IMR-90 (cell line): ENCODE results near the gene CUL4A. TPM values are rescaled to one million over a fixed set of nuclear protein-coding genes. Genes with fewer than 3 reads are reported as not detected.
A peak's percentile ranks its signal among the peaks of the same experiment; 100 is the strongest.

ENCODE experiments used
- ATAC-seq: fragments of 200-7000 bp; cut with Tn5 transposase; 2 replicates; pipeline ENCODE4 v1.9.1; 2020; ENCODE audit warnings: low read depth, mild to moderate bottlenecking, moderate library complexity
- BruUV-seq: library from RNA; stranded (reverse); fragments of 400-500 nt; replicated peaks from 2 replicates; lab custom pipeline; 2021; lab: Mats Ljungman, UMichigan
- CTCF ChIA-PET: fragments of 300-600 bp; formaldehyde crosslinking; extraction: SDS; loops from one replicate; lab custom pipeline; 2021; ENCODE audit warnings: antibody characterized with exemption; lab: Yijun Ruan, JAX
- POLR2A ChIA-PET: fragments of 300-600 bp; sonication (Branson Sonifier 250); formaldehyde crosslinking; loops from one replicate; lab custom pipeline; 2022; ENCODE audit warnings: antibody characterized with exemption; ENCODE audit not compliant: unreplicated experiment; lab: Charles Lee
- DNase-seq: peaks from one replicate; pipeline ENCODE4 v3.0.0; 2013
- H2AFZ ChIP-seq: replicated peaks from 2 replicates; pipeline ENCODE3; 2013; ENCODE audit warnings: low read length, mild to moderate bottlenecking; ENCODE audit not compliant: poor library complexity
- H2AK5ac ChIP-seq: 2 replicates; pipeline ENCODE4 v1.6.1; 2013; ENCODE audit warnings: low read depth, low read length, inconsistent platforms
- H2AK9ac ChIP-seq: replicated peaks from 2 replicates; pipeline ENCODE3; 2013; ENCODE audit warnings: mild to moderate bottlenecking, low read depth, low read length, moderate library complexity; ENCODE audit not compliant: poor library complexity
- H2BK120ac ChIP-seq: 2 replicates; pipeline ENCODE4 v1.6.1; 2013; ENCODE audit warnings: low read depth, low read length, inconsistent platforms
- H2BK15ac ChIP-seq: 3 replicates; pipeline ENCODE4 v1.6.1; 2013; ENCODE audit warnings: low read depth, low read length, inconsistent platforms
- H2BK20ac ChIP-seq: 2 replicates; pipeline ENCODE4 v1.6.1; 2013; ENCODE audit warnings: low read depth, mild to moderate bottlenecking, inconsistent platforms, low read length, moderate library complexity
- H2BK5ac ChIP-seq: 2 replicates; pipeline ENCODE4 v1.6.1; 2013; ENCODE audit warnings: mild to moderate bottlenecking, low read depth, low read length, inconsistent platforms; ENCODE audit not compliant: poor library complexity, severe bottlenecking
- H3K14ac ChIP-seq: replicated peaks from 2 replicates; pipeline ENCODE4 v1.6.1; 2013; ENCODE audit warnings: low read depth, low read length, inconsistent platforms
- H3K18ac ChIP-seq: 2 replicates; pipeline ENCODE4 v1.6.1; 2013; ENCODE audit warnings: low read depth, low read length, control low read depth
- H3K23ac ChIP-seq: 2 replicates; pipeline ENCODE4 v1.6.1; 2013; ENCODE audit warnings: low read depth, low read length, inconsistent platforms
- H3K27ac ChIP-seq: 2 replicates; pipeline ENCODE4 v1.5.1; 2013; ENCODE audit warnings: mild to moderate bottlenecking, control low read depth, low read length; ENCODE audit not compliant: insufficient read depth
- H3K27me3 ChIP-seq: 2 replicates; pipeline ENCODE4 v1.6.1; 2013; ENCODE audit warnings: low read length; ENCODE audit not compliant: control insufficient read depth, insufficient read depth
- H3K36me3 ChIP-seq: 2 replicates; pipeline ENCODE4 v1.6.1; 2013; ENCODE audit warnings: low read length, mixed read lengths; ENCODE audit not compliant: control insufficient read depth, insufficient read depth
- H3K4ac ChIP-seq: 2 replicates; pipeline ENCODE4 v1.6.1; 2013; ENCODE audit warnings: low read depth, low read length, inconsistent platforms
- H3K4me1 ChIP-seq: 2 replicates; pipeline ENCODE4 v1.6.1; 2013; ENCODE audit warnings: low read length, mixed read lengths; ENCODE audit not compliant: control insufficient read depth, insufficient read depth
- H3K4me2 ChIP-seq: 2 replicates; pipeline ENCODE4 v1.6.1; 2013; ENCODE audit warnings: low read depth, mild to moderate bottlenecking, control low read depth, low read length, moderate library complexity
- H3K4me3 ChIP-seq: 2 replicates; pipeline ENCODE4 v1.5.1; 2013; ENCODE audit warnings: low read depth, mild to moderate bottlenecking, control low read depth, low read length, moderate library complexity; ENCODE audit not compliant: insufficient read depth
- H3K56ac ChIP-seq: 2 replicates; pipeline ENCODE4 v1.6.1; 2013; ENCODE audit warnings: low read length, inconsistent platforms; ENCODE audit not compliant: insufficient read depth; ENCODE audit errors: extremely low read depth
- H3K79me1 ChIP-seq, 2 experiments: 2 replicates each; pipeline ENCODE4 v1.6.1; 2013; ENCODE audit warnings: low read length in 2 of 2, inconsistent platforms in 1 of 2, low read depth in 1 of 2
- H3K9ac ChIP-seq: 2 replicates; pipeline ENCODE4 v1.6.1; 2013; ENCODE audit warnings: low read depth, low read length, control low read depth
- H3K9me1 ChIP-seq: 2 replicates; pipeline ENCODE4 v1.6.1; 2013; ENCODE audit warnings: low read length, inconsistent platforms; ENCODE audit not compliant: insufficient read depth
- H3K9me3 ChIP-seq: 2 replicates; pipeline ENCODE4 v1.6.1; 2013; ENCODE audit warnings: low read length; ENCODE audit not compliant: control insufficient read depth, insufficient read depth
- H4K20me1 ChIP-seq: 2 replicates; pipeline ENCODE4 v1.6.1; 2013; ENCODE audit warnings: low read length, inconsistent platforms; ENCODE audit not compliant: insufficient read depth
- H4K5ac ChIP-seq: 2 replicates; pipeline ENCODE4 v1.6.1; 2013; ENCODE audit warnings: mild to moderate bottlenecking, low read depth, low read length, control low read depth
- H4K8ac ChIP-seq, 2 experiments: 2 replicates each; pipeline ENCODE4 v1.6.1; 2013; ENCODE audit warnings: low read depth in 2 of 2, low read length in 2 of 2, control low read depth in 1 of 2, inconsistent platforms in 1 of 2
- H4K91ac ChIP-seq: 2 replicates; pipeline ENCODE4 v1.6.1; 2013; ENCODE audit warnings: low read depth, low read length, inconsistent platforms; ENCODE audit not compliant: insufficient read depth
- BHLHE40 ChIP-seq: fragments of 150-350 bp; IDR thresholded peaks from 2 replicates; pipeline ENCODE4 v1.6.1; 2016; ENCODE audit warnings: mild to moderate bottlenecking, low read depth, low read length
- CEBPB ChIP-seq: IDR thresholded peaks from 2 replicates; pipeline ENCODE4 v1.6.1; 2012; ENCODE audit warnings: low read depth, low read length, improper control_type of control experiment
- CHD1 ChIP-seq: IDR thresholded peaks from 2 replicates; pipeline ENCODE4 v1.6.1; 2012; ENCODE audit warnings: low read depth, low read length, improper control_type of control experiment
- CTCF ChIP-seq: conservative IDR thresholded peaks from 2 replicates; pipeline ENCODE4 v1.5.1; 2012; ENCODE audit warnings: mild to moderate bottlenecking, low read depth, low read length, improper control_type of control experiment
- ELK1 ChIP-seq: fragments of 150-350 bp; IDR thresholded peaks from 2 replicates; pipeline ENCODE4 v1.6.1; 2016; ENCODE audit warnings: low read depth, mild to moderate bottlenecking, low read length, moderate library complexity, borderline replicate concordance
- FOS ChIP-seq: fragments of 150-350 bp; IDR thresholded peaks from 2 replicates; pipeline ENCODE4 v1.6.1; 2016; ENCODE audit warnings: low read depth, low read length
- MAFK ChIP-seq: IDR thresholded peaks from 2 replicates; pipeline ENCODE4 v1.6.1; 2012; ENCODE audit warnings: low read depth, low read length, improper control_type of control experiment
- MAZ ChIP-seq: IDR thresholded peaks from 2 replicates; pipeline ENCODE4 v1.6.1; 2012; ENCODE audit warnings: low read depth, mild to moderate bottlenecking, low read length, improper control_type of control experiment, moderate library complexity, borderline replicate concordance
- MXI1 ChIP-seq: IDR thresholded peaks from 2 replicates; pipeline ENCODE4 v1.6.1; 2012; ENCODE audit warnings: low read depth, mild to moderate bottlenecking, low read length, moderate library complexity, borderline replicate concordance
- NFE2L2 ChIP-seq: fragments of 150-350 bp; IDR thresholded peaks from 2 replicates; pipeline ENCODE4 v1.6.1; 2016; ENCODE audit warnings: low read depth, mild to moderate bottlenecking, low read length
- POLR2A ChIP-seq: IDR thresholded peaks from 2 replicates; pipeline ENCODE4 v1.6.1; 2012; ENCODE audit warnings: mild to moderate bottlenecking, low read depth, low read length
- RAD21 ChIP-seq: IDR thresholded peaks from 2 replicates; pipeline ENCODE4 v1.6.1; 2012; ENCODE audit warnings: low read length, improper control_type of control experiment
- RCOR1 ChIP-seq: IDR thresholded peaks from 2 replicates; pipeline ENCODE4 v1.6.1; 2012; ENCODE audit warnings: mild to moderate bottlenecking, low read length, improper control_type of control experiment; ENCODE audit not compliant: insufficient replicate concordance
- RFX5 ChIP-seq: IDR thresholded peaks from 2 replicates; pipeline ENCODE4 v1.8.0; 2012; ENCODE audit warnings: low read depth, mild to moderate bottlenecking, low read length, moderate library complexity
- SMC3 ChIP-seq: fragments of 150-350 bp; IDR thresholded peaks from 2 replicates; pipeline ENCODE4 v1.6.1; 2016; ENCODE audit warnings: low read depth, mild to moderate bottlenecking, antibody characterized with exemption, low read length, moderate library complexity
- USF2 ChIP-seq: fragments of 150-350 bp; IDR thresholded peaks from 2 replicates; pipeline ENCODE4 v1.6.1; 2017; ENCODE audit warnings: mild to moderate bottlenecking, antibody characterized with exemption, low read length, low read depth
- WGBS, 2 experiments: methylation state at CpG; one replicate each; pipeline versions ENCODE4 v1.1.5 to v1.1.7; 2013; ENCODE audit warnings: missing lambda C conversion rate in 2 of 2; ENCODE audit not compliant: insufficient read length in 1 of 2; ENCODE audit errors: extremely low coverage in 2 of 2; 5-methylcytosine and 5-hydroxymethylcytosine counted together
- dilution Hi-C: fragments of 300-500 bp; cut with HindIII; formaldehyde crosslinking; loops from one replicate; pipeline ENCODE4 v1.14.3; 2018; ENCODE audit warnings: low sequenced_read_pairs; ENCODE audit not compliant: unreplicated experiment
- in situ Hi-C: fragments of 300-500 bp; cut with MboI; formaldehyde crosslinking; loops from 3 replicates; pipeline ENCODE4 v1.14.3; 2019; ENCODE audit warnings: low sequenced_read_pairs, inconsistent platforms, mixed read lengths
- intact Hi-C: fragments of 100-400 bp; cut with micrococcal nuclease; formaldehyde crosslinking; loops from 2 replicates; pipeline ENCODE4 v1.10.0; 2022
- polyA plus RNA-seq, 3 experiments: library from polyadenylated mRNA; depleted of rRNA; stranded (reverse); fragments of >200 nt; gene quantifications; 2 replicates each; pipeline ENCODE4 v1.2.3, GENCODE V29; 2012; ENCODE audit warnings: low replicate concordance in 1 of 3
- total RNA-seq: library from RNA; depleted of rRNA; stranded (reverse); fragments of >200 nt; gene quantifications from 2 replicates; pipeline ENCODE4 v1.2.3, GENCODE V29; 2012

Gene CUL4A
- total and polyA plus RNA-seq, 2 of the 4 experiments (the other 2 are of a cell fraction) = 86.0 to 146 TPM

GRCh38 chr13:113219256-113219940 lies 10.0 kb downstream of the CUL4A start:
- H4K20me1 ChIP-seq = peaks cover 92% of the 10 kb centered on the region
- no peaks in the 10 kb centered on the region for H3K27me3 ChIP-seq
- H4K91ac ChIP-seq = no peak overlapping the region
- peaks cover 24 to 81% of the 10 kb centered on the region in 2 experiments for H3K79me1 ChIP-seq
- no peak overlapping the region for H2BK5ac ChIP-seq
- peaks cover 42% of the 10 kb centered on the region for H3K36me3 ChIP-seq
- H2BK120ac ChIP-seq = no peak overlapping the region
- dilution Hi-C loops = no loop called here
- H4K8ac ChIP-seq = no peak overlapping the region
- ChIA-PET POLR2A (no interaction called here), CTCF (no interaction called here)
- H3K9me3 ChIP-seq = no peaks in the 10 kb centered on the region
- no peak overlapping the region for H2AK5ac ChIP-seq
- H4K5ac ChIP-seq = no peak overlapping the region
- no peak overlapping the region for H3K56ac ChIP-seq
- 94% methylated on average over 5 of the region's 14 CpGs; no CpG with 5 or more reads in 1 of the 2 experiments for WGBS, 2 experiments
- BruUV-seq = no TSS peak
- no peak overlapping the region; the same call in 1 of the 2 replicates for H3K4ac ChIP-seq
- DNase-seq (peak; percentile 14), ATAC-seq (no peak)
- H2BK15ac ChIP-seq = no peak overlapping the region
- in situ Hi-C loops = no loop called here
- no peak overlapping the region for H2BK20ac ChIP-seq
- no peak overlapping the region for H3K14ac ChIP-seq
- H3K23ac ChIP-seq = no peak overlapping the region
- peaks cover 28% of the 10 kb centered on the region for H3K4me1 ChIP-seq
- H3K9me1 ChIP-seq = peaks cover 58% of the 10 kb centered on the region
- TF ChIP-seq ELK1 = no peak
- TF ChIP-seq RCOR1 = no peak
- no peak for TF ChIP-seq POLR2A
- TF ChIP-seq BHLHE40 = no peak
- no peak for TF ChIP-seq RFX5
- no peak for TF ChIP-seq FOS
- TF ChIP-seq MAFK = no peak
- no peak for TF ChIP-seq USF2
- TF ChIP-seq NFE2L2 = no peak
- TF ChIP-seq CEBPB = no peak
- no peak for TF ChIP-seq CTCF
- TF ChIP-seq MAZ = no peak
- no peak for TF ChIP-seq RAD21
- no peak for TF ChIP-seq MXI1
- no peak for TF ChIP-seq CHD1
- no peak for TF ChIP-seq SMC3
- no peak overlapping the region for H3K27ac ChIP-seq
- no peak overlapping the region for H2AFZ ChIP-seq
- H3K4me3 ChIP-seq = no peak overlapping the region
- no peak overlapping the region for H3K4me2 ChIP-seq
- H3K18ac ChIP-seq = no peak overlapping the region
- no peak overlapping the region for H3K9ac ChIP-seq
- no peak overlapping the region for H2AK9ac ChIP-seq
- intact Hi-C loops = loop anchor here (5.0 kb wide), 1 partner anchor 182 kb away; no protein-coding TSS in a partner anchor
